Smooth muscle cell (in vitro differentiated cells): ENCODE measurements around the gene RHEBL1. TPM values are rescaled to one million over a fixed set of nuclear protein-coding genes. Genes with fewer than 3 reads are reported as not detected.

Source experiments
- DNase-seq: peaks from one replicate; lab custom pipeline; 2025; ENCODE audit not compliant: unreplicated experiment; lab: John Stamatoyannopoulos, UW
- H2AFZ ChIP-seq: fragments of 200-600 bp; sonication (generic); 2 replicates; pipeline ENCODE4 v1.6.0; 2016; ENCODE audit warnings: antibody characterized with exemption, low read depth, mild to moderate bottlenecking
- H3F3A ChIP-seq: fragments of 200-600 bp; sonication (generic); 2 replicates; pipeline ENCODE4 v1.6.0; 2017; ENCODE audit warnings: antibody characterized with exemption, low read depth
- H3K27ac ChIP-seq: fragments of 200-600 bp; sonication (generic); 2 replicates; pipeline ENCODE4 v1.5.1; 2016; ENCODE audit warnings: low read depth, mild to moderate bottlenecking
- H3K27me3 ChIP-seq: fragments of 200-600 bp; sonication (generic); 2 replicates; pipeline ENCODE4 v1.6.1; 2016; ENCODE audit warnings: low read depth, mild to moderate bottlenecking
- H3K36me3 ChIP-seq: fragments of 200-600 bp; sonication (generic); 2 replicates; pipeline ENCODE4 v1.5.1; 2016; ENCODE audit warnings: low read depth
- H3K4me1 ChIP-seq: fragments of 200-600 bp; sonication (generic); 2 replicates; pipeline ENCODE4 v1.5.1; 2016; ENCODE audit warnings: low read depth
- H3K4me2 ChIP-seq: fragments of 200-600 bp; sonication (generic); 2 replicates; pipeline ENCODE4 v1.6.0; 2016; ENCODE audit warnings: mild to moderate bottlenecking
- H3K4me3 ChIP-seq: fragments of 200-600 bp; sonication (generic); 2 replicates; pipeline ENCODE4 v1.5.1; 2016; ENCODE audit warnings: mild to moderate bottlenecking
- H3K79me2 ChIP-seq: fragments of 200-600 bp; sonication (generic); 2 replicates; pipeline ENCODE4 v1.6.0; 2016; ENCODE audit warnings: low read depth, mild to moderate bottlenecking
- H3K9ac ChIP-seq: fragments of 200-600 bp; sonication (generic); 2 replicates; pipeline ENCODE4 v1.6.0; 2016; ENCODE audit warnings: low read depth
- H3K9me3 ChIP-seq: fragments of 200-600 bp; sonication (generic); replicated peaks from 2 replicates; pipeline ENCODE4 v1.5.1; 2016; ENCODE audit warnings: low read depth
- H4K20me1 ChIP-seq: fragments of 200-600 bp; sonication (generic); 2 replicates; pipeline ENCODE4 v1.6.0; 2016; ENCODE audit warnings: low read depth
- WGBS: methylation state at CpG from one replicate; pipeline ENCODE4 v1.1.7; 2016; ENCODE audit warnings: low lambda C conversion rate; 5-methylcytosine and 5-hydroxymethylcytosine counted together
- polyA plus RNA-seq: library from polyadenylated mRNA; unstranded; fragments of >200 nt; fragmentation: Nextera tagmentation; extraction: Ambion mirVana; gene quantifications from 2 replicates; pipeline ENCODE4 v1.2.1, GENCODE V29; 2016
- total RNA-seq: library from RNA; depleted of rRNA; stranded (reverse); fragments of >200 nt; gene quantifications from 2 replicates; pipeline ENCODE4 v1.2.3, GENCODE V29; 2014
- TF ChIP-seq, protein P1 (sequence below): fragments of 200-600 bp; sonication (generic); IDR thresholded peaks from 2 replicates; pipeline ENCODE4 v1.5.1; 2017; ENCODE audit warnings: borderline replicate concordance, mild to moderate bottlenecking, antibody characterized with exemption; ENCODE audit not compliant: insufficient read depth, poor library complexity, severe bottlenecking

RHEBL1 gene
- total and polyA plus RNA-seq, 2 experiments from 2014 or later = 0.76 to 2.1 TPM

DNA sequence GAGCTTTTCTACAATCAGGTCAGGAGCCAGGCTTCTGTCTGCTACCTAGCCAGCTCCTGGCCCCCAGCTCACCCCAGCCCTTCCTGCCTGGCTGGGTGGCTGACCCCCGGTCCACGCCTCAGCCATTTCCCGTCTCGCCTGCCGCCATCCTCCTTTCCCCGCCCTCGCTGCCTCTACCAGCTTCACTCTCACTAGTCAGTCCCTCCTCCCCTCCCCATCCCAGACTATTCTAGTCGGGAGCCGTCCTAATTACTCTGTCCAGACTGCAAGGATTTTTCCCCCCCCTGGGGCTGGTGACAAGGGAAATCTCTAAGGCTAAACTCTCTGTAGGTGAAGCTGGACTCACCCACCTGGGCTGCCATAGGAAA is 24.0 kb upstream of the RHEBL1 start:
- no peak for DNase-seq
- H3K4me2 ChIP-seq = peak overlapping the region; percentile 48
- H3K4me3 ChIP-seq = no peak overlapping the region
- H3K9me3 ChIP-seq = no peaks in the 10 kb centered on the region
- no peak overlapping the region for H2AFZ ChIP-seq
- H3F3A ChIP-seq = no peaks in the 10 kb centered on the region
- WGBS = 10% methylated on average over 3 of the region's 9 CpGs
- no peak overlapping the region for H3K9ac ChIP-seq
- H3K4me1 ChIP-seq = peaks cover 33% of the 10 kb centered on the region
- peaks cover 70% of the 10 kb centered on the region for H3K27me3 ChIP-seq
- peaks cover 3% of the 10 kb centered on the region for H3K36me3 ChIP-seq
- no peak overlapping the region for H3K27ac ChIP-seq
- peaks cover 24% of the 10 kb centered on the region for H4K20me1 ChIP-seq
- H3K79me2 ChIP-seq = no peaks in the 10 kb centered on the region
- TF ChIP-seq, protein P1, sequence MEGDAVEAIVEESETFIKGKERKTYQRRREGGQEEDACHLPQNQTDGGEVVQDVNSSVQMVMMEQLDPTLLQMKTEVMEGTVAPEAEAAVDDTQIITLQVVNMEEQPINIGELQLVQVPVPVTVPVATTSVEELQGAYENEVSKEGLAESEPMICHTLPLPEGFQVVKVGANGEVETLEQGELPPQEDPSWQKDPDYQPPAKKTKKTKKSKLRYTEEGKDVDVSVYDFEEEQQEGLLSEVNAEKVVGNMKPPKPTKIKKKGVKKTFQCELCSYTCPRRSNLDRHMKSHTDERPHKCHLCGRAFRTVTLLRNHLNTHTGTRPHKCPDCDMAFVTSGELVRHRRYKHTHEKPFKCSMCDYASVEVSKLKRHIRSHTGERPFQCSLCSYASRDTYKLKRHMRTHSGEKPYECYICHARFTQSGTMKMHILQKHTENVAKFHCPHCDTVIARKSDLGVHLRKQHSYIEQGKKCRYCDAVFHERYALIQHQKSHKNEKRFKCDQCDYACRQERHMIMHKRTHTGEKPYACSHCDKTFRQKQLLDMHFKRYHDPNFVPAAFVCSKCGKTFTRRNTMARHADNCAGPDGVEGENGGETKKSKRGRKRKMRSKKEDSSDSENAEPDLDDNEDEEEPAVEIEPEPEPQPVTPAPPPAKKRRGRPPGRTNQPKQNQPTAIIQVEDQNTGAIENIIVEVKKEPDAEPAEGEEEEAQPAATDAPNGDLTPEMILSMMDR = no peak

DNA sequence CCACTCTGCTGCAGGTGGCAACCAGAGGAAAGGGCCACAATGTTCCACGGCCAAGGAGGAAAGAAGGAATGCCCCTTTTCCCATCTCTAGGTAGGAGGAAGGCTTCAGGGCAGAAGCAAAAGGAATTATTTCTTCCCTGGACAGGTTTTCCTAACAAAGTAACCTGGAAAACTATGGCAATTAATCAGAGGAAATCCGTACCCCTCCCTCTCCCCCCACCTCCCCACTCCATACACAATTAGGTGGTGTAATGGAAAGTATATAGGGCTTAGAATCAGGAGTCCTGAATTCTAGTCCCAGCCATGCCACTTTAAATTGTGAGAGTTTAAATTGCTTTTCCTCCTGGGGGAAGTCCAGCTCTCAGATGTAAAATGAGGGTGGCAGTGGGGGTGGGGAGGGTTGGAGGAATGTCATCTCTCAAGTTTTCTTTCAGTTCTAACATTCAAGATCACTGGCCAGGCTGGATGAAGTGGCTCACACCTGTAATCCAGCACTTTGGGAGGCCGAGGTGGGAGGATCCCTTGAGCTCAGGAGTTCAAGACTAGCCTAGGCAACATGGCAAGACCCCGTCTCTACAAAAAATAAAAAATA is 23.1 kb upstream of the RHEBL1 start:
- no peak overlapping the region for H3K27ac ChIP-seq
- no peaks in the 10 kb centered on the region for H3K36me3 ChIP-seq
- DNase-seq = no peak
- 77% methylated on average over 4 of the region's 4 CpGs for WGBS
- no peak overlapping the region for H3K9ac ChIP-seq
- H3K4me1 ChIP-seq = peaks cover 33% of the 10 kb centered on the region
- H3K4me3 ChIP-seq = no peak overlapping the region
- no peak overlapping the region for H2AFZ ChIP-seq
- no peaks in the 10 kb centered on the region for H3F3A ChIP-seq
- peaks cover 74% of the 10 kb centered on the region for H3K27me3 ChIP-seq
- TF ChIP-seq, protein P1 = no peak
- H3K9me3 ChIP-seq = no peaks in the 10 kb centered on the region
- H3K4me2 ChIP-seq = peak overlapping the region; percentile 86
- peaks cover 16% of the 10 kb centered on the region for H4K20me1 ChIP-seq
- no peaks in the 10 kb centered on the region for H3K79me2 ChIP-seq

DNA sequence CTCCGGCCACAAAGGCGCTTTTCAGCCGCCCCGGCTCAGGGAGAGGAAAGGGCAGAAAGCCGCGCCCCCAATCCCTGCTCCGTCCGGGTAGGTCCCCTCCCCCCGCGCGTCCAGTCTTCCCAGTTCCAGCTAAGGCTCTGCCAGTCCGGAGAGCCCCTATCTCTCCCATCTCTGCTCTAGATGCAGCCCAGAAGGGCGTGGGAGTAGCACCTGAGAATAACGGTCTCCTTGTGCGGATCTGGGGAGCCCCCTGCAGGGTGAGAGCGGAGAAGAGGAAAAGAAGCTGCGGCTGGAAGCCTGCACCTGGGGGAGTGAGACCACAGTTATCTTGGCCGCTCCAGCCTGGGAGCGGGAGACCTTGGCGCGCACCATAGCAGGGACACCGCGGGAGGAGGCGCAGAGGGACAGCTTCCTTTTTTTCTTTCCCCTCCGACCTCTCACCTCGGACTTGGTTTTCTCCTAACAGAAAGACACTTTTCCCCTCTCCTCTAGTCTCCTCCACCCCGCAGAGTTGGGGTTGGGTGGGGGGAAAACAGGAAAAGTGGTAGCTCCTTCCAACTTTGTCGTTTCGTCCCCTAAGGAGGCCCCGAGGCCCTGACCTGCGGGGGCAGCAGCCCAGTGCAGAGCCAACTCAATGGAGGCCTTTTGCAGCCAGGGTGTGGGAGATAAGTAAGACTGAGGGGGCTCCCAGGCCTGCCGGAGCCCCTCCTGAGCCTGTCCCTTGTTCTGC is 22.5 kb upstream of the RHEBL1 start:
- Histone ChIP-seq H4K20me1 (peaks cover 10% of the 10 kb centered on the region), H3K27ac (no peak overlapping the region), H3F3A (no peaks in the 10 kb centered on the region), H3K27me3 (peaks cover 74% of the 10 kb centered on the region), H3K4me3 (peak overlapping the region; percentile 39), H3K4me2 (peak overlapping the region; percentile 86), H3K9me3 (no peaks in the 10 kb centered on the region), H3K9ac (no peak overlapping the region), H3K79me2 (no peaks in the 10 kb centered on the region), H2AFZ (peak overlapping the region; percentile 36), H3K36me3 (no peaks in the 10 kb centered on the region), H3K4me1 (peaks cover 33% of the 10 kb centered on the region)
- WGBS = 8% methylated on average over 32 of the region's 32 CpGs
- no peak for DNase-seq
- TF ChIP-seq, protein P1 = peak; percentile 24

DNA sequence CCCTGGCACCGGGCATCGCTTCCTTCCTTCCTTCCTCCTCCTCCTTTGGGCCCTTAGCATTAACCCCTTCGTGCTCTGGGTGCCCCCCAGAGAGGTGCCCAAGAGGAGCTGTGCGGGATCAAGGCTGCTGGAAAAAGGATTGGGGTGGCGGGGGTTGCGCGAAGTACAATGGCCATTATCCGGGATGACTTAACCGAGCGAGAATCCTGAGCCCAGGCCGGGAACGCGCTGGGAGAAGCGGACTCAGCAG is 22.0 kb upstream of the RHEBL1 start:
- TF ChIP-seq, protein P1 = no peak
- Histone ChIP-seq H3K4me1 (peaks cover 33% of the 10 kb centered on the region), H3F3A (no peaks in the 10 kb centered on the region), H4K20me1 (peaks cover 7% of the 10 kb centered on the region), H3K9ac (no peak overlapping the region), H3K27ac (no peak overlapping the region), H3K36me3 (no peaks in the 10 kb centered on the region), H2AFZ (peak overlapping the region; percentile 36), H3K27me3 (peaks cover 74% of the 10 kb centered on the region), H3K4me3 (peak overlapping the region; percentile 39), H3K4me2 (peak overlapping the region; percentile 86), H3K79me2 (no peaks in the 10 kb centered on the region), H3K9me3 (no peaks in the 10 kb centered on the region)
- DNase-seq = no peak
- WGBS = 2% methylated on average over 14 of the region's 14 CpGs
